ENCODE data around the gene PCCA. TPM values are rescaled to one million over a fixed set of nuclear protein-coding genes. Genes with fewer than 3 reads are reported as not detected.

PCCA gene
- polyA plus RNA-seq, 1 experiment: 22.6 TPM

DNA sequence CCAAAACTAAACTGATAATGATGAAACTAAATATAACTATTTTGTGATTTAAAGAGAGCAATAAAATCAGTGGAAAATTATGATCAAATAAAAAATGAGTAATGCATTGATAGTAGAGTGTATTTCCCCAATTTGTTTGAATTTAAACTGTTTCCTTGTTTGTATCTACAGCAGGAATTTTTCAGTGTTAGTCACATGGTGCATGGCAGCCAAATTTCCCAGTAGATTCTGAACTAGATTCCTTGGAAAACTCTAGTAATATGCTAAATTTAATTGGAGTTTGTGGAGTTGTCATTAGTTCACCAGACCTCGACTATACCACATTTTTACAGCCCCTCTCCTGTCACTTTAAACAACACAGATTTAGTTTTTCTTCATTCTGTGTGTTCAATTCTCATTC lies 156.2 kb downstream of the PCCA start:
- H3K27me3 ChIP-seq (ENCODE audit: control insufficient read depth, insufficient read depth, low read length): no peaks in the 10 kb centered on the region
- ChIA-PET POLR2A (no interaction called here), CTCF (interaction anchor here (0.8 kb wide), 1 partner anchor 10 kb away, joined by 4 read pairs; no protein-coding TSS in a partner anchor)
- peaks cover 8% of the 10 kb centered on the region for H3K9me3 ChIP-seq (ENCODE audit: control insufficient read depth, insufficient read depth, low read length)
- TF ChIP-seq CTCF (IDR thresholded peaks at IDR 0.05; ENCODE audit: low read depth, low read length): no peak
- H3K27ac ChIP-seq (ENCODE audit: low read depth, low read length): no peak overlapping the region
- no peak for DNase-seq (ENCODE audit: low read depth, low spot score)
- no peak overlapping the region for H3K4me3 ChIP-seq (ENCODE audit: low read depth, low read length)

DNA sequence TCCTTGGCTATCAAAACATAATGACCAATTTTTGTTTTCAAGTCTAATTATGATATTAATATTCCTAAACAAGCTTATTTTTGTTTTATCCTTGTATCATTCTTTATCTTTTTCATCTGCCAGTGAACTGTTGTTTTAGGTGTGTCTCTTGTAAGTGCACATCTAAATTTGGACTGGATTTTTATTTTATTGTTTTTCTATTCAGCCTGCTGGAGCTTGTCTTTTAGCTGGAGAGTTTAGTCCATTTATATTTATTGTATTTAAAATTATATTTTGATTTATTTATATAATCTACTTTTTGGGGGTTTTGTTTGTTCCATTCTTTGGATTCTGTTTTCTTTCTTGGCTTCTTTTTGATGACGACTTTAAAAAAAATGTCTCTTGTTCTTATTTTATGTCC lies 159.0 kb downstream of the PCCA start:
- TF ChIP-seq CTCF (IDR thresholded peaks at IDR 0.05; ENCODE audit: low read depth, low read length): no peak
- ChIA-PET CTCF (no interaction called here), POLR2A (interaction anchor here (0.5 kb wide), 1 partner anchor 145 kb away, joined by 8 read pairs; no protein-coding TSS in a partner anchor)

GRCh38 chr13:100254002-100254401 lies 165.1 kb downstream of the PCCA start:
- DNase-seq (ENCODE audit: low read depth, low spot score): no peak
- H3K27me3 ChIP-seq (ENCODE audit: control insufficient read depth, insufficient read depth, low read length): no peaks in the 10 kb centered on the region
- H3K9me3 ChIP-seq (ENCODE audit: control insufficient read depth, insufficient read depth, low read length): no peaks in the 10 kb centered on the region
- TF ChIP-seq CTCF (IDR thresholded peaks at IDR 0.05; ENCODE audit: low read depth, low read length): no peak
- CTCF ChIA-PET: no interaction called here
- no peak overlapping the region for H3K27ac ChIP-seq (ENCODE audit: low read depth, low read length)
- POLR2A ChIA-PET: no interaction called here
- H3K4me3 ChIP-seq (ENCODE audit: low read depth, low read length): no peak overlapping the region

More for the DNA sequence above, 159.0 kb downstream of the PCCA start:
- Histone ChIP-seq H3K27me3 (ENCODE audit: control insufficient read depth, insufficient read depth, low read length) (no peaks in the 10 kb centered on the region), H3K4me3 (ENCODE audit: low read depth, low read length) (no peak overlapping the region), H3K27ac (ENCODE audit: low read depth, low read length) (no peak overlapping the region), H3K9me3 (ENCODE audit: control insufficient read depth, insufficient read depth, low read length) (peaks cover 8% of the 10 kb centered on the region)
- no peak for DNase-seq (ENCODE audit: low read depth, low spot score)

DNA sequence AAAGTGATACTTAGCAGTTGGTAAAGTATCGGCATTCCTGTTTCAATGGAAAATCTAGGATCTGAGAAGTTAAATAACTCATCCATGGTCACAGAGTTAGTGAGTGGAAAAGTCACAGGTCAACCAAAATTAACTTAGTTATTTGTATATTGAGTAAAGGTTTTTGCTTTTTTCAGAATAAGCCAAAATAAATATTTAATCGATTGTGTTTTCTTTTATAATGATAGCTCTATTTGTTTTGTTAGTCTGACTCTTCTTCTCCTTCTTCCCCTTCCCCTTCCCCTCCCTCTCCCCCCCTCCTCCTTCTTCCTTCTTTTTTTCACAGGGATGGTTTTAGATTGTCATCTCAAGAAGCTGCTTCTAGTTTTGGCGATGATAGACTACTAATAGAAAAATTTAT lies 173.5 kb downstream of the PCCA start:
- TF ChIP-seq CTCF (IDR thresholded peaks at IDR 0.05; ENCODE audit: low read depth, low read length): no peak
- no peak for DNase-seq (ENCODE audit: low read depth, low spot score)
- Histone ChIP-seq H3K27ac (ENCODE audit: low read depth, low read length) (no peak overlapping the region), H3K4me3 (ENCODE audit: low read depth, low read length) (no peak overlapping the region), H3K27me3 (ENCODE audit: control insufficient read depth, insufficient read depth, low read length) (no peaks in the 10 kb centered on the region), H3K9me3 (ENCODE audit: control insufficient read depth, insufficient read depth, low read length) (no peaks in the 10 kb centered on the region)
- CTCF ChIA-PET: no interaction called here
- POLR2A ChIA-PET: no interaction called here

GRCh38 chr13:100266026-100266425 lies 177.1 kb downstream of the PCCA start:
- no peak overlapping the region for H3K27ac ChIP-seq (ENCODE audit: low read depth, low read length)
- POLR2A ChIA-PET: no interaction called here
- no peak for DNase-seq (ENCODE audit: low read depth, low spot score)
- CTCF ChIA-PET: no interaction called here
- TF ChIP-seq CTCF (IDR thresholded peaks at IDR 0.05; ENCODE audit: low read depth, low read length): no peak
- no peaks in the 10 kb centered on the region for H3K27me3 ChIP-seq (ENCODE audit: control insufficient read depth, insufficient read depth, low read length)
- no peaks in the 10 kb centered on the region for H3K9me3 ChIP-seq (ENCODE audit: control insufficient read depth, insufficient read depth, low read length)
- H3K4me3 ChIP-seq (ENCODE audit: low read depth, low read length): no peak overlapping the region

Data from AG04450 (cell line).